ENCODE results near the gene IYD.
A peak's percentile ranks its signal among the peaks of the same experiment; 100 is the strongest.

The IYD gene

GRCh38 chr6:150403458-150404246, 34.8 kb downstream of the IYD start:
- peak overlapping the region; percentile 50 for H3K27ac ChIP-seq
- ChIA-PET CTCF (interaction anchor here (0.9 kb wide), 1 partner anchor 12 kb away, joined by 3 read pairs; no protein-coding TSS in a partner anchor), POLR2A (ENCODE audit: low non-redundant PET) (no interaction called here)
- TF ChIP-seq CTCF (conservative IDR thresholded peaks at IDR 0.05; ENCODE audit: low read depth): no peak
- peak; percentile 42 for DNase-seq (ENCODE audit: low spot score)

GRCh38 chr6:150406948-150407347, 38.1 kb downstream of the IYD start:
- DNase-seq (ENCODE audit: low spot score): no peak
- POLR2A ChIA-PET (ENCODE audit: low non-redundant PET): no interaction called here
- no peak for TF ChIP-seq CTCF (conservative IDR thresholded peaks at IDR 0.05; ENCODE audit: low read depth)
- CTCF ChIA-PET: no interaction called here
- no peak overlapping the region for H3K27ac ChIP-seq

- no peak overlapping the region for H3K27ac ChIP-seq
- no peak for DNase-seq (ENCODE audit: low spot score)
- CTCF ChIA-PET: interaction anchor here (1.3 to 1.4 kb wide), 2 partner anchors 406 to 407 kb away, joined by 3 to 4 read pairs; no protein-coding TSS in a partner anchor
- POLR2A ChIA-PET (ENCODE audit: low non-redundant PET): no interaction called here
- TF ChIP-seq CTCF (conservative IDR thresholded peaks at IDR 0.05; ENCODE audit: low read depth): no peak
Observed at GRCh38 chr6:150408842-150409241, 40.0 kb downstream of the IYD start.

- ChIA-PET CTCF (interaction anchor here (0.8 to 1.4 kb wide), 4 partner anchors 9 to 406 kb away, joined by 3 to 4 read pairs (median 4); no protein-coding TSS in a partner anchor), POLR2A (ENCODE audit: low non-redundant PET) (interaction anchor here (0.6 kb wide), 1 partner anchor 15 kb away, joined by 3 read pairs; no protein-coding TSS in a partner anchor)
- no peak for TF ChIP-seq CTCF (conservative IDR thresholded peaks at IDR 0.05; ENCODE audit: low read depth)
- no peak for DNase-seq (ENCODE audit: low spot score)
- H3K27ac ChIP-seq: no peak overlapping the region
Observed at GRCh38 chr6:150409576-150410066, 40.8 kb downstream of the IYD start.

- no peak for DNase-seq (ENCODE audit: low spot score)
- H3K27ac ChIP-seq: no peak overlapping the region
- ChIA-PET CTCF (interaction anchor here (0.6 to 1.4 kb wide), 5 partner anchors 15 to 472 kb away, joined by 3 to 4 read pairs (median 3); no protein-coding TSS in a partner anchor), POLR2A (ENCODE audit: low non-redundant PET) (no interaction called here)
- TF ChIP-seq CTCF (conservative IDR thresholded peaks at IDR 0.05; ENCODE audit: low read depth): no peak
Observed at GRCh38 chr6:150410399-150410798, 41.6 kb downstream of the IYD start.

- CTCF ChIA-PET: interaction anchor here (0.6 to 0.7 kb wide), 2 partner anchors 224 to 472 kb away, joined by 3 read pairs; no protein-coding TSS in a partner anchor
- no peak for TF ChIP-seq CTCF (conservative IDR thresholded peaks at IDR 0.05; ENCODE audit: low read depth)
- POLR2A ChIA-PET (ENCODE audit: low non-redundant PET): no interaction called here
- no peak overlapping the region for H3K27ac ChIP-seq
- DNase-seq (ENCODE audit: low spot score): no peak
Observed at GRCh38 chr6:150410906-150411305, 42.1 kb downstream of the IYD start.

Data from RWPE1 (cell line).